Stimulated activated CD4-positive, alpha-beta T cell treated with anti-CD3 and anti-CD28 coated beads, TNF-alpha, amount 100 ng/mL, for 24 hours (primary cell): ENCODE measurements around the gene NEGR1.

Source experiments
- DNase-seq, 3 experiments: peaks; one replicate each; pipeline ENCODE4 v3.0.0-alpha.2; 2020; ENCODE audit warnings: low read depth in 3 of 3

NEGR1 gene

GRCh38 chr1:71566413-71566812 is 715.9 kb downstream of the NEGR1 start:
- no peak for DNase-seq

DNA sequence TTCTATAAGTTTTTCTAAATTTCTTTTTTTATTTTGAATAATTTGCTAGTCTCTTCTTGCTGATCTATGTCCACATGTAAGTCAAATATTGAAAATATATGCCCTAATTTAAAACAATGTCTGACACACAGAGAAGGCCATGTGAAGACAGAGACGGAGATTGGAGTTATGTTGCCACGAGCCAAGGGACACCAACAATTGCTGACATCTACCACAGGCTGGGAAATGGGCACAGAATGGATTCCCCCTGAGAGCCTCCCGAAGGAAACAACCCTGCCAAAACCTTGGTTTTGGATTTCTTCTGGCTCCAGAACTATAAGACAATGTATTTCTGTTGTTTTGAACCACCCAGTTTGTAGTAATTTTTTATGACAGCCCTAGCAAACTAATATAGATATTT is 716.5 kb downstream of the NEGR1 start:
- DNase-seq = no peak

- no peak for DNase-seq
Observed at GRCh38 chr1:71565262-71565661, 717.1 kb downstream of the NEGR1 start.

DNA sequence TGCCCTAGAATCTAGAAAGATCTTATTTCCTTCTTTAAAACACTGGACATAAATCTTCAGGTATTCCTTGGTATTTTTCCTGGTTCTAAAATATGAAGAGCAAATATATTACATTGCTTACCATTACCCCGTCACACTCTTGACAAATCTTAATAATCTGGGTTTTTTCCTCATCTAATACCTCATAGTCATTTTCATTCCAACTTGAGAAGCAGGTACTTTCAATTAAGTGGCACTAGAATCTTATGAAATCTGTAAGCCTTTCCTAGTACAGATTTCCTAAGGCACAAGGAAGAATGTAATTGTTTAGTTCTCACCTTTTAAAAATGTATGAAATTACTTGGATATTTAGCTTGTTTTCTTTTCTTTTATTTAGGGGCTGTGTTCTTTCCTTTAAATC is 720.0 kb downstream of the NEGR1 start:
- DNase-seq = no peak

DNA sequence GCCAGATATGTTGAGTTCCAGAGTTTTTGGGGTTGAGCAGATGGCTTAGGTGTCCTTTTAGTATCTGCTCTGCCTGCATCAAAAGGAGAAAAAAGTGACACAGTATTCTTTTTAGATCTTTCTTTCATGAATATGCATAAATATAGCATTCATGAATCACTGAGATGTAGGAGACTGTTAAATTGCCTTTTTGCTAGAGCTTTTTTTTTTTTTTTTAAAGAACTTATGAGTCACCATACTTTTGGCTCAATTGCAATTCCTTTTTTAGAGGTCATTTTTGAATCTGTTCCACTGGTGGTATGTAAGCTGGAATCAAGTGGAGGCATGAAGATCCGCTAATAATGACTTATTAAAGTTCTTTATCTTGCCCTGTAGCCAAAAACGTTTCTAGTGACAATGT is 720.6 kb downstream of the NEGR1 start:
- no peak for DNase-seq

DNA sequence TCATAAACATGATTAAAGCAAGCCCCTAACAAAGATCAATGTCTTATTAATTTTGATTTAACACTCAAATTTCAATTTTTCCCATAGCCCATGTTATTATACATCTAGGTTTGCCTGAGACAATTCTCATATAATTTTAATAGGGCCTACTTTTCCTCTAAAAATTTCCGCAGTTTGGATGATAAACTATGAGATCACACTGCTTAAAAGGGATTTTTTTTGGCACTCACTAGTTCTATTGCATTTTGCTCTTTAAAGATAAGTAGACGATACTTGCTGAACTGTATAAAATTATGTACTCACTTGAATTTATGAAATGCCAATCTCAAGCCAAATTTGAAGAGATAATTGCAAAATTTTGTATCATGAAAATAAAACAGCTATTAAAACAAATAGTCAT is 721.1 kb downstream of the NEGR1 start:
- no peak for DNase-seq

DNA sequence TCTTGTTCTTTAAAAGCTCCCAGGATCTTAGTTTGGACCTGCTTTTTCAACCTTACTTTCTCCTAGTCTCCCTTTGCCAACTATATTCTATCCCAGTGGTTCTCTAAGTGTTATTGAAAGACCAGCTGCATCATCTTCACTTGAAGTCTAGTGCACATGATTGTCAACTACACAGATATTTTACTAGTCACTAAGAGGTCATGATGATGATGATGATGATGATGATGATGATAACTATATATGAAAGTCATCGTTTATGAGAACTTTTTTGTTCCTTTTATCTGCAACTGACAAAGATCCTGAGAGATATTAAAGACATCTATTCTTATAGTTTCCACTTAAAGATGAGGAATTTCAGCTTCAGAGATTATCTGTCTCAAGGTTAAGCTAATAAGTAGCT is 722.5 kb downstream of the NEGR1 start:
- no peak for DNase-seq

- no peak for DNase-seq
Observed at GRCh38 chr1:71557138-71557537, 725.2 kb downstream of the NEGR1 start.

- DNase-seq = no peak
Observed at GRCh38 chr1:71548398-71548890, 733.9 kb downstream of the NEGR1 start.

- no peak for DNase-seq
Observed at GRCh38 chr1:71542155-71542554, 740.2 kb downstream of the NEGR1 start.

- no peak for DNase-seq
Observed at GRCh38 chr1:71533950-71534349, 748.4 kb downstream of the NEGR1 start.

DNA sequence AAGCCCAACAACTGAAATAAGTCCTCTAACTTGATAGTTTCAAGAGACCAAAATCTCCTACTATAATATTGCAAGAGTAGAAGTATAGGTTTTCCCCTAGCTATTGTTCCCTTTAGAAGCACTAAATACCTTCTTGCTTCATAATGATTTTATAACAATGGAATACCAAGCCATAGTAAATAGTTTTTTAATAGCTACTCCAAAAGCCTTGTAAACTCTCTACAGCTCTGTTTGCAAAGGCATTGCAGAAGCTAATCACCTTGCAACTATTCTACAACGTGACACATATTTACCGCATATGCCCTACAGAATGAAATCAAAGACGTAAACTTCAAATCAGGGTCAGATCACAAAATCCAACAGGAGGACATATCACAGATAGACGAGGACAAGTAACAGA is 750.0 kb downstream of the NEGR1 start:
- DNase-seq = no peak

DNA sequence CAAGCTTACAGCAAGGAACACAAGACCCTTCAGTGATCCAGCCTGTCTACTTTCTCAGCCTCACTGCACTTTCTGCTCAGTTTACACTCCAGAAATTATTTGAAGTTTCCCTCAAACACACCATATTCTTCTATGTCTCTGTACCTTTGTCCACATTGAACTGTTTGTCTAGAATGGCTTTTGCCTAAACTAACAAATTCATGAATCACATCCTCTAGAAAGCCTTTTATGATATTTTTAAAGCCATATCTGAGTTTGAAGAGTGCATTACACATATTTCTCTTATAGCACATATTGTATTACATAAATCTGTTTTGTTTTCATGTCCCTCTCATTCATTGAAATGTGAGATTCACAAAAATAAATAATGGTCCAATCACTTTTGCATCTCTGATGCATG is 755.5 kb downstream of the NEGR1 start:
- DNase-seq = no peak

GRCh38 chr1:71522721-71523120 is 759.6 kb downstream of the NEGR1 start:
- DNase-seq = no peak

DNA sequence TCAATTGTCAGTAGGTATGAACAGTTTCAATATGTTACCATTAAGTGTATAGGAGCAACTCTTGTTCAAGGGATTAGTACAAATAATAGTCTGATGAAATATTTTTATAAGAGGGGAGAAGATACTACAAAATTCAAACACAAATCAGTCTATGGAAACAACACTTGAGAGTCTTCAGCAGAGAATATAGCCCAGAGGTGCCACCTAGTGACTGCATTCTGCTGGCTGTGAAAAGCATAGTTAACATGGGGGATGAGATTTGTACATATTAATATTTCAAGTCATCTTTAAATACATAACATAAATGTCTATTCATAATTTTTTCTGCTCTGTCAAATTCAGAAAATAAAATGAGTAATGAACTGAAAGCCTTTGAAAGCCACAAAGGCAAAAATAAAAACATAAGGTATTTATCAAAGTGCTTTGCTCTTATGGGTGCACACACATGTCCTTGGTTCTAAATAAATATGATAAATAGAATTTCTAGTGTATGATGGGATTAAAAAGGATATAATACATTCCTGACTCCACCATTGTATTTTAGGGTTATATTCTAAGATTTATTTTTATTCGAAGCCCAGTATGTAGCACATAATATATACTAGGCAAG is 760.6 kb downstream of the NEGR1 start:
- DNase-seq = no peak

- no peak for DNase-seq
Observed at GRCh38 chr1:71511505-71511904, 770.8 kb downstream of the NEGR1 start.

GRCh38 chr1:71510725-71511124 is 771.6 kb downstream of the NEGR1 start:
- no peak for DNase-seq

GRCh38 chr1:71509051-71509595 is 773.2 kb downstream of the NEGR1 start:
- DNase-seq = no peak

DNA sequence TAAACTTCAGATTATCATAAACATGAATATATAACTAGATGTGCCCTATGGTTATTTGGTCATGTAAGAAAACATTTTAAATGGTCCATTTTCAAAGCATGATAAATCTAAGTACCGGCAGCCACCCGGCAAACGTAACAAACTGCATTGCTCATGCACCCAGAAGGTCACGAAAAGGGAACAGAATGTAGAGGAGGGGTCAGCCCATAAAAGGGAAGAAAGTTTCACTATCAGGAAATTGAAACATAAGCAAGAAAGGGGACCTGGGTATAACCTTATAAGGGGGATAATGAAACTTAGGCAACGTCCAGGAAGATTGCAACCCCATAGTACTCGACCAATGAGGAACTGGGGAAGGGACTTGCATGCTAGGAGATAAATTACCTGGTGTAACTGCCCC is 780.3 kb downstream of the NEGR1 start:
- no peak for DNase-seq

- no peak for DNase-seq
Observed at GRCh38 chr1:71498542-71498941, 783.8 kb downstream of the NEGR1 start.

GRCh38 chr1:71494163-71494562 is 788.2 kb downstream of the NEGR1 start:
- DNase-seq = no peak

DNA sequence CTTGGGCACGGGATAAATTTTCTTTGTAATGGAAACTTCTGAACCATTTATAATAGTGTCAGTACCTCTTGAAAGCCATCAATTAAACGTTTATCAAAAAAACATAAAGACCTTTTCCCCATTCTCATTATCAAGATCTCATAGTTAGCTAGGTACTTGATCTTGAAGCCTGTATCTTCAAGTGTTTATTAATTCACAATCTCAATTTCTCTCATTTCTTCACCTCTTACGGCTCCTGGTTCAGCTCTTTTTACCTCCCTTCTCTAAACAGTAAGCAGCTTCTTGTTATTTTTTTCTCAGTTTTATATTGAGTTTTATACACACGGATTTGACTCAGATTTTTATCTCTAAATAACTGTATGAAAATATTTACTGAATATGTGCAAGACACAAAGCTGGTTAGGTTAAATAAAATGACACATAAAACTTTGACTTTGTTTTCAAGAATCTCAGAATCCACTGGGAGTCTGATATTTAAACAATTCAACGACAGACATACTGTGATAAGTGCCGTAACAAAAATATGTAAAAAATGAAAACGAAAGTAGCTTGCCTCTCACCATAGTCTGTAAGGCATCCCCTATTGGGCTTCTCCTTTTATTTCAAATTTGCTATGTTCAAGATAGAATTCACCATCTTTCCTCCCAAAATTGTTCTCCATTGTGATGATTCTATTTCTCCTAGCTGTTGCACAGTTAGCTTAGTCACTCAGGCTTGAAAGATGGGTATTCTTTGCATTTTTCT is 789.9 kb downstream of the NEGR1 start:
- DNase-seq = no peak

- no peak for DNase-seq
Observed at GRCh38 chr1:71490432-71490831, 791.9 kb downstream of the NEGR1 start.
